ENCODE data around the gene MEG3. TPM values are rescaled to one million over a fixed set of nuclear protein-coding genes. Genes with fewer than 3 reads are reported as not detected.

Gene MEG3
- total RNA-seq, 1 donor from 2014 or later = 82.2 TPM

DNA sequence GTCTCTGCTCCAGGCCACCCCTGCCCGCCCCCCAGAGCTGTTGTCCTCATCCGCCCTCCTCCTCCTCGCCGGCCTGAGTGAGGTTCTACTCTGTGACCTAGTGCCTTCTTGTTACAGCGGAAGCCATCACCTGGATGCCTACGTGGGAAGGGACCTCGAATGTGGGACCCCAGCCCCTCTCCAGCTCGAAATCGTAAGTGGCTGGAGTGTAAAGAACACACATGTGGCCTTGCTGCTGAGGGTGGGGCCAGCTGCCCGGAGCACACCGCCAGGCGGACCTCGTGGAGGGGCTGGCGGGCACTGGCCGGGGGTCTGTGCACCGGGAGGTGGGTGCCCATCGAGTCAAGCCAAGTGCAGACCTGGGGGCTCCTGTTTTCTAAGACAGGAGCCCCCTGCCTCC is 19.4 kb downstream of the MEG3 start:
- no peak for DNase-seq (ENCODE audit: low spot score)

DNA sequence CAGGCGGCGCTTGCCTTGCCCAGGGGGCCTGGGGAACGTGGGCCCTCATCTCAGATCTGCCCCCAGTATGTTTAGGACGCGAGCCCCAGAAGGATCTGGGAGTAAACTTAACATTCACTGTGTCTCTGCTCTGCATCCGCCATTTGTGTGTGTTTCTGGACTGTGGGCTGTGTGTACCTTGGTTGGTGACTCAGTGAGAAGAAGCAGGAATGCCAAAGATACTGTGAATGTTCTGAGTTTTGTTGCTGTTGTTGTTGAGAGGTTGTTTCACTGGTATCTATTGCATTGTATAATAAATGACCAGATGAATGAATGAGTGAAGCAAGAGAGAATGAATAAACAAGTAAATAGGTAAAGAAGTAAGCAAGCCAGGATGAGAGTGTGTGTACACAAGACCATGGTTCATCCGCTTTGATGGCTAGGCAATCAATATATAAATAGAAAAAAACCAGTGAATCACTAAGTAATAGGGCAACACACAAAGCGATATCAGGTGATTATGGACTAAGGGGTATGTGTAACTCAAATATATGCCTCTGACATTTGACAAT is 20.5 kb downstream of the MEG3 start:
- no peak for DNase-seq (ENCODE audit: low spot score)

DNA sequence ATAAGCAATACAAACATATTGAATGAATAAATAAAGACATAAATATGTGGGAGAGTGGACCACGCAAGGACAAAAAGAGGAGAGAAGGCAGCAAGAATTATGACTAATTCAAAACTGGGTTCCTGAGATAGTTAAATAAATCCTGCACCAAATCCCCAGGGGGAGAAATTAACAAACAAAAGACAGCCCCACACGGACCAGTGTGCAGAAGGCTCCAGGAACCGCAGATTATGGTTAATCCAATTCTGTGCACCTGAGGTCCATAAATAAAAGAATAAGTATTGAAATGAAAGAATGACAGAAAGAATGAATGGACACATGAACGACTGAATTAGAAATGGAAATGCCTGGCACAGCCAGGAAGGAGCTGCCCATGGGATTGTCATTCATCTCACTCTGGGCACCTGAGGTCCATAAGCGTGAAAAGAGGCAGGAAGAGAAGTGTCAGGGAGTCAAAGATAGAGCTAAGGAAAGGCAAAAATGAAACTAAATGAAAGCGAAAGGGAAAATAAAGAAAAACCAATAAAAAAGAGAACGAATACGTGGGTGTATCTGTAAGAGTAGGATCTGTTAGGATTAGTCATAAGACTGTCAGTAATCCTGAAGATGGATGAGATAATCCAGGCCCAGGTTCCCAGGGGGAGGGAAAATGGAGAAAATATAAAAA is 23.3 kb downstream of the MEG3 start:
- DNase-seq (ENCODE audit: low spot score) = no peak

DNA sequence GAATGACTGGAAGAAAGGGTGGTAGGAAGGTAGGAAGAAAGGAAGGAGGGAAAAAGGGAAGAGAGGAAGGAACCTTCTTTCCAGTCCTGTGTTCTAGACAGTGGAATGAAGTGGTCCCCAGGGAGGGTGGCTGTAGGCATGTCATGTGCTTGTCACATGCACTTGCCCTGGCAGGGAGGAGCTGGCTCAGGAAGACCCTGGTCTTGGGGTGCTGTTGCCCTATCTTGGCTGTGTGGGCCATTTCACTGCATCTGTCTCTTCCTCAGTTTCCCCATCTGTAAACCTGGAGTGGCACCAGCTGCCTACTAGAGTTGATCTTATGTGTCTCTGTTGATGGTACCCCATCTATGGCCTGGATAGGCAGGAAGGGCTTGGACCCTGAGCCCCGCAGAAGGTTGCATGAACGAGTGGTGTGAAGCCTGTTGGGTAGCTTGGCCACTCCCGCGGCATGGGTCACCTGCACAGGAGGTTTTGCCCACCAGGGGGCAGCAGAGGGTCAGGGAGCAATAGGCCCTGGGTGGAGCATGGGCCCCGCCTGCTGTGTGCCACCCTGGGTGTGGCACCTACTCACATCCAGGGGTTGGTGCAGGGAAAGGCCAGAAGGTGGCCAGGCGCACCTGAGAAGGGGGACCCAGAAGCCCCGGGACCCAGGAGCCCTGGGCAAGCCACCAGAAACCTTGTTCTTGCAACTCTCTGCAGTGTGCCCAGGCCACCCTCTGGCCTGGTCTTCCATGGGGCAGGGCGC is 25.1 kb downstream of the MEG3 start:
- no peak for DNase-seq (ENCODE audit: low spot score)

DNA sequence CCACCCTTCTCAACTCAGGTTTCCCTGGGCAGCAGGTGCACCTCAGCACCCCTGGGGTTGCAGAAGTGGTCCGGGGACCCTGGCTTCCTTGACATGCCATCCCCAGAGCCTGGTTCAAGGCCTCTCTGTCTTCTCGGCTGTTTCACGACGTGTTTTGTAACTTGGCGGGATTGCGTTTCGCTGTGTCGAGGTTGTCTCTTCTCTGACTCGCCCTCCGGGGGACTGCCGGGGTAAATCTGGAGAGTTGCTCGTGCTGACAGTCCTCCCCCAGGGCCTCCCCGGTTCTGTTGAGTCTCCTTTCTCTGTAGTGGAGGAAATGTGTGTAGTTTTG is 25.6 kb downstream of the MEG3 start:
- no peak for DNase-seq (ENCODE audit: low spot score)

DNA sequence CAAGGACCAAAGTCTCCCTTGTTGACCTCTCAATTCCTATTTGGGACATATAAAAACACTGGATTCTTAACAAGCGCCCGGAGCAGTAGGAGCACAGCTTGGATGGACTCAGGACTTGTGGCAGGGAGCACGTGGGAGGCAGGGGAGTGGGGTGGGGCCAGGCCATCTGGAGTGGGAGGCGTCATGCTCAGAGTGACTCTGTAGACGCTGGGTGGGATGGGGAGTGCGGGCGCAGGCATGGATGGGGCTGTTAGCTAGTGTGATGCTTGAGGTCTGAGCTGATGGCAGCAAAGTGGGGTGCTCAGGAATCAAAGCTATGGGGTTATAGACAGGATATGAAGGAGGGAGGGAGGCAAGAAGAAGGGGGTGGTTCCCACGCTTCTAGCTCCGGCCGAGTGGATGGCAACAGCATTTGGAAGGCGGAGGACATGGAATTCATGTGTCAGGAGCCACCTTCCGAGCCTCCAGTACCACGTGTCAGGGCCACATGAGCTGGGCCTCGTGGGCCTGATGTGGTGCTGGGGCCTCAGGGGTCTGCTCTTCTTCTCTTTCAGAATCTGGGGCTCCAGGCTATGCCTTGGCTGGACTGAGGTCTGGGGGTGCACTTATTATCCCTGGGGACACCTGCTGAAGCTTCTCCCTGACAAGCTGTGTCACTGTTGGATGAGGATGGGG is 26.2 kb downstream of the MEG3 start:
- no peak for DNase-seq (ENCODE audit: low spot score)

DNA sequence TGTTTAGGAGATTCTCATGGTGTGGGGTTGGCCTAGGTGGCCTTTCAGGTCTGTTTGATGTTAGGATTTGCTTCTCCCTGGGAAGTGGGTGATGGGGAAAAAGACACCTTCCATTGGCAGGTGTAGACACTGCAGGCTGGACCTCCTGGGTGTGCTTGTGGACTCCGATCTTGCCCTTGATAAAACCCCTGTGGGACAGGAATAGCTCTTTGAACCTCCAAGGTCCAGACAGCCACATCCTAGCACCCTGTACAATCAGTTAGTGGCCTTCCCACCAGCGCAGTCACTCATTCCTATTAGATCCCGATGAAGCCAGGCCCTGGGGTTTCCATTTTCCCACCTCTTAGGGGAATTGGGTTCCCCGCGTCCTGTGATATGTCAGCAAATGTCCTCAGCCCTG is 28.5 kb downstream of the MEG3 start:
- no peak for DNase-seq (ENCODE audit: low spot score)

DNA sequence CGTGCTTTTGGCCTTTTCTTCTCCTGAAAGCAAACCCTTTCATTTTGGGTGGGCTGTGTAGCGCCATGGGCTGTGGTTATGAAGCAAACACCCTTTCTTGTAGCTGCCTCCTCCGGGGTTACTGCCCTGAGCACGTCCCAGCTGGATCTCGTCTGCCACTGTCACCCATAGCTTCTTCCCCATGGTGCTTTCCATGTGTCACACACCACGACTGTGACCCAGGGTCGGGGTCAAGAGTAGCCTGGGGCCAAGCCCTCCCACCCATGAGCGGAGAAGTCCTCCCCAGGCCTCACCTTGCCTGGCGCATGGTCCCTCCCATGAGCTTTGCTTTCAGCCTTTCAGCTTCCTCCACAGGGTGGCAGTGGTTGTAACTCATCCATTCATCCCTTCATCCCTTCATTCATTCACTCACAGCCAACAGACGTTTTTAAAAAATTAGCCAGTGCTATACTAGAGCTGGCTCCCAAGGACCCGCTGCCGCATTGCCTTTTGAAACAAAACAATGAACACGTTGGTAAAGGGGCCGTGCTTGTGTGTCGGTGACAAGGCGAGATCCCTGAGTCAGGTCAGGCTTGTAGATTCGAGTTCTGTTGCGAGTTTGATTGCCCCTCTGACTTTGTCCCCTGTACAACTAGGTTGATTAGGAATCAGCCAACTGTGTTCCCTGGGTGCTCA is 29.5 kb downstream of the MEG3 start:
- no peak for DNase-seq (ENCODE audit: low spot score)

DNA sequence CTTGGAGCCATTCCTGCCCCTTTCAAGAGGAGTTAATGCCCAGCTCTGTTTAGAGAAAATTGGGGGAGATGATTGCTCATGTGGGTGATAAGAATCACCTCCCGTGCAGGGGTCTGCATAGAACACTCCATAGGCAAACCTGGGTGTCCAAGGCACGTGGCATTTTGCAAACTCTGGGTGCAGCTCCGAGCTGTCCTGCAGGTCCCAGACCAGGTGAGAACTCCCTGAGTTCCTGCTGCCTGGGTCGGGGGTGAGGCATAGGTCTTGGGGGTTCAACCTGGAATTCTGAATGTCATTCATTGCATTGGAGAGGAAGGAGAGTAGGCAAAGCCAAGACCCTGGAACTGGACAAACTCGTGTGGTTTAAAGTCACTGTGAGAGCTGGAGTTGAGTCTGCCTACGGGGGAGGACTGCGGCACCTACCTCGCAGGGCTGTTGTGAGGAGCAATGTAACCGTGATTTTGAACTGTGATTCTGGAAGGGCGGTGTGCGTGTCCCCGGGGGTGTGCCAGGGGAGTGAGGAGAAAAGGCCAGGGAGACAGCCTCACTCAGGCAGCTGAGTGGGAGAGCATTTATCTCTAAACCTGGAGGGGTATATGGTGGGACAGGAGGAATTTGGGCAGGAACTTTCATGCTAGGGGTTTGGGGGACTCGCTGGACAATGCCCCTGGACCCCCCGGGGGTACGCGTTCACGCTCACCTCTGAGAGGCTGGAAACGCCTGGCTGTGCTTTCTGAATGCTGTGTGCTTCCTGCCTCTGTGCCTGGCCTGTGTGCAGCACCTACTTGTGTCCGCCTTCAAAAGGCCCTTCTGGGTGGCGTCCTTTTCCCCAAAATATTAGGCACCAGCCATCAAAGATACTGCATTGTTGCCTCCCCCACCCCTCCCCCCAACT is 30.4 kb downstream of the MEG3 start:
- no peak for DNase-seq (ENCODE audit: low spot score)

DNA sequence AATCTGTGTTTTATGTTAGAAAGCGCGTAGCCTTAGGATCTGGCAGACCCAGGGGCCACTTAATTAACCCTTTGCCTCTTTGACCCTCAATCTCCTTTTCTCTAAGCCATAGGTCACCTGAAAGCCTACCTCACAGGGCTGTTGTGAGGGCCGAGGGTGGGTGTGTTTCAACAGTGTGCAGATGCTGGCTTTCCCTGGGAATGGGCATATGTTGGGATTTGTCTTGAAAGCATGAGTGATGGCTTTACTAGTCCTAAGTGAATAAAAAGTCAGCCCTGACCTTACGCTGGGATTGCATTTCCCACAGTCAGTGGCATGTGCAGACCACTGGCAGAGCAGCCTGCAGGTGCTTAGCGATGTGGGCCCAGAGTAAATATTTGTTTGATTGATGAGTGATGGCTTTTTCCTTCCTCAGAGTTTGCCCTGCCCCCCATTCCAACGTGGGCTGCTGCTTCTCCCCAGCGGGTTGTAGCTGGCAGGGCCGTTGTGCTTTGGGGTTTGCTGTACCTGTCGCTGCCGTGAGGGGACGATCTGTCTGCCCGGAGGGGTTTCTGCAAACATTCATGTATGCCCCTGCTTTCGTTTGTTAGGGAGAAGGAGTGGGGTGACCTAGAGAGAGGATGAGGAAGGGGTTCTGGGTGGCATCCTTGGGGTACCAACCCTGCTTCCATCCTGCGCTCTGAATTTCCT is 31.5 kb downstream of the MEG3 start:
- no peak for DNase-seq (ENCODE audit: low spot score)

DNA sequence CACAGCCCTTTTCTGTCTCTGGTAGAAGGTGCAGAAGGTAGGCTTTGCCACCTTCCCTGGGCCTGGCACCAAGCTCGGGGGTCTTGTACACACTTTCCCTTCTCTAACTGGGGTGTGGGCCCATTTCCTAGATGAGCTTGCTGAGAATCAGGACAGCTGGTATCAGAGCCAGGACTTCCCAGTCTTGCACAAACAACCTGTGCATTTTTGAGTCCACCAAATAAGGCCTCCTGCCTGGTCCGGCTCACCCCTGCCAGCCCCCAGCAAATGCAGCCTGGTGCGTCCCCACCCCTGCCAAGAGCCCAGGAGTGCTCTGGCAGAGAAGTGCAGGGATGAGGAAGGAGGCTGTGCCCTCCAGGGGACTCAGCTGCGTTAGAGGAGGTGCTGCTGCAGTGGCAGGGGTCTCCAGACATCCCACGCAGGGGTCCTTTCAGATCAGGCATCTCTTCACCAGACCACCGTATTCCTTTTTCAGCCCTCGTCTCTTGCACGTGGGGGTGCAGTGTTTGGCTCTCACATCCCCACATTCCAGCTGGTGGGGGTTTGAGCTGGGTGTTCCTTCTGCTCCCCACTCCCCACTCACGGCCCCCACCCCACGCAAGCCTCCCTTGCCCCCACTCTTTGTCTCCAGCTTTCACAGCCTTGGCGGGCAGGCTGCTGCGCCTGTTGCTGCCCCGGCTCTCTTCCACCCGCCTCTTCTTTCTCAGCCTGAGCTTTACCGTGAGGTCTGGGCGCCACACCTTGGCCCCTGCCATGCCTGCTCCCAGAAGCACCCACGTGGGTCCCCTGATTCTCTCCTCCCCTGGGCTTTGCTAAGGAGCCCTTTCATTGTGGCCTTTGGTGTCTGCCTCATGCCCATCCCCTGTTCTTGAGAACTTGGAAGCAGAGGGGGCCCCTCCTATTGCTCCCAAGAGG is 32.3 kb downstream of the MEG3 start:
- DNase-seq (ENCODE audit: low spot score) = no peak

DNA sequence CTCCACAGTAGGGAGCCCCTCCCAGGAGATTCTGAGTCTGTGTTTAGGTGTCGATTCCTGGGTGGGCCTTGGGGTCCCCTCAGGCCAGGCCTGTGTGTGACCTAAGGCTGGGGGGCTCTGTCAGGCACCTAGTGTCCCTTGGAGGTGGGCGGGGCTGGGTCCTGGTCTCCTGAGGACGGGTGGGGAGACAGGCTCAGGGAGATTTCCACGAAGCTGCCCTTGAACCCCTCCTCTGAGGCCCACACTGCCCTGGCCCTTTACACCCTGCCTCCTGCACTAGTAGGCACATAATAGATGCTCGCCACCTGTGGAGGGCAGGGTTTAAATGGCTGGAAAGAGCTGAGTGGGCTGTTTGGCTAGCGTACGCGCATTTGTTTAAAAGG is 32.9 kb downstream of the MEG3 start:
- DNase-seq (ENCODE audit: low spot score) = no peak

DNA sequence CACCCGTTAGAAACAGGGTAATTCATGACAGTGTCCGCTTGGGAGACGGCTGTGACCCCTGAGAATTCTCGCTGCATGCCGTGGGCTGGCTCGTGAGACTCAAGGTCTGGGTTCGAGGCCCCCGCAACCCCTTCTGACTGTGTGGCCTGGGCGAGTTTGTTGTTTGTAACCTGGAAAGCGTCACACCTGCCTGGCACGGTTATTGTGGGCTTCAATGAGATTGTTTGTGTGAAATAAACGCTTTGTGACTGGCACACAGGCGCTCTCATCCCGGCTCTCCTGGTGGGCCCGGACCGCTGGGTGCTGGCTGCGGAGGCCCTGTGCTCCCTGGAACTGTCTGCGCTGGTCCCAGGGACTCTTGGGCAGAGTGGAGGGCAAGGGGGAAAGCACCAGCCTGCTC is 33.9 kb downstream of the MEG3 start:
- no peak for DNase-seq (ENCODE audit: low spot score)

DNA sequence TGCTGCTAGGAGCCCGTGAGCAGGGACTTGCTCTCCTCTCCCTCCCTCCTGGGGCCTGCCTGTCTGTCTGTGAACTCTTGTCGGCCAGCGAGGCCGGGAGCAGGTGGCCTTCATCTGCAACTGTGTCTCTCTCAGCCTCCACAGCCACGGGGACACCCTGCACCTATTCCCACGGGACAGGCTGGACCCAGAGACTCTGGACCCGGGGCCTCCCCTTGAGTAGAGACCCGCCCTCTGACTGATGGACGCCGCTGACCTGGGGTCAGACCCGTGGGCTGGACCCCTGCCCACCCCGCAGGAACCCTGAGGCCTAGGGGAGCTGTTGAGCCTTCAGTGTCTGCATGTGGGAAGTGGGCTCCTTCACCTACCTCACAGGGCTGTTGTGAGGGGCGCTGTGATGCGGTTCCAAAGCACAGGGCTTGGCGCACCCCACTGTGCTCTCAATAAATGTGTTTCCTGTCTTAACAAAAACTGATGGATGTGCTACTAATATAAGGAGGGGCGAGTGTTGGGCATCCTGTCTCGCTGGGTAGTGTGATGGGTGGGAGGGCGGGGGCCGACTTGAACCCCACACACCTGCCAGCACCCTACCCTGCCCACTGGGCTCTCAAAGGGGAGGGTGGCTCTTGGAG is 34.8 kb downstream of the MEG3 start:
- no peak for DNase-seq (ENCODE audit: low spot score)

DNA sequence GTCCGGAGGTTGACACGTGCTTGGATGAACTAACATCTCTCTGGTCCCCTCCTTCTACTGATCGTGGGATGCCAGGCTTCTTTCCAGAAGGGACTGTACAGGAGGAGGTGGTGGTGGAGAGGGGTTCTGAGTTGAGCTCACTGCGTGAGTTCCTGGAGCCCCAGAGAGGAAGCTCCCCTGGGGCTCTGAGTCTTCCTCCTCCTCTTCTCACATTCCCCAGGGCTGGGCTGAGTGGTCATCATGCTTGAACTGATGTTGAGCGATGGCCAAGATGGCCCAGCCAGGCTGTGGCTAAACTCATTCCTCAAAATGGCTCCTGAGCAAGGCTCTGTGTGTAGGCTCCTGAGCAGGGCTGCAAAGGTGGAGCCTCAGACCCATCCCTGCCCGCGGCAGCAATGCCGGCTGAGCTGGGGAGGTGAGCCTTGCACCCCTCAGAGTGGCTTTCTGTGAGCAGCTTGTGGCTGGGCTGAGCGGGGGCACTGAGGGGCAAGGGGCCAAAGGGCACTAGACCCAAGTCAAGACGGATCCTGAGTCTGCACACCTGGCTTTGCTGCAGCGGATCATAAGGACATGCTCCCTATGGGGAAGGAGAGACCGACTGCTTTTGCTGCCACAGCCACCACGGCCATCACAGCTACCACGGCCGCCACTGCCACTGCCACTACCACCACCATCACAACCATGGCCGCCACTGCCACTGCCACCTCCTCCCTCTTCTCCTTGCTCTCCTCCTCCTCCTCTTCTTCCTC is 35.4 kb downstream of the MEG3 start:
- no peak for DNase-seq (ENCODE audit: low spot score)

DNA sequence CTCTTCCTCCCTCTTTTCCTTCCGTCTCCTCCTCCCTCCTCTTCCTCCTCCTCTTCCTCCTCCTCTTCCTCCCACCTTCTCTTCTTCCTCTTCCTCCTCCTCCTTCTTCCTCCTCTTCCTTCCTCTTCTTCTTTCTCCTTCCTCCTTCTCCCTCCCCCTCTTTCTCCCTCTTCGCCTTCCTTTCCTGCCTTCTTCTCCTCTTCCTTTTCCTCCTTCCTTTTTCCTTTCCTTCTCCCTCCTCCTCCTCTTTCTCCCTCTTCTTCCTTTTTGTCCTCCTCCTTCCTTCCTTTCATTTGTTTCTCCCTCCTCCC is 36.0 kb downstream of the MEG3 start:
- DNase-seq (ENCODE audit: low spot score) = no peak

DNA sequence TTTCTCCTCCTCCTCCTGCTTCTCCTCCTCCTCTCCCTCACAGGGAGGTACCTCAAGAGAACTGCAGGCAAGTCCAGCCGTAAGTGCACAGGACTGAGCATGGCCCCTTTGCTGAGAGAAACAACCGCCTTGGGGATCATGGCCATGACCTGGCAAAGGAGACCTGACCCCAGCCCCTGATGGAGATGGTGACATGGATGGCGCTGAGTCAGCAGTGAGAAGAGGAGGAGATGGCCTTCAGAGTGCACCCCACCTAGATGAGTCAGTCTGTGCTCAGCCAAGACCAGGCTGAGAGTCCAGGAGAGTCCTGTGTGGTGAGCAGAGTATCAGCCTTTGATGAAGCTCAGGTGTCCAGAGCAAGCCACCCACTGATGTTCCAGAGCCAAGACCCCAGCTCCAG is 36.4 kb downstream of the MEG3 start:
- no peak for DNase-seq (ENCODE audit: low spot score)

DNA sequence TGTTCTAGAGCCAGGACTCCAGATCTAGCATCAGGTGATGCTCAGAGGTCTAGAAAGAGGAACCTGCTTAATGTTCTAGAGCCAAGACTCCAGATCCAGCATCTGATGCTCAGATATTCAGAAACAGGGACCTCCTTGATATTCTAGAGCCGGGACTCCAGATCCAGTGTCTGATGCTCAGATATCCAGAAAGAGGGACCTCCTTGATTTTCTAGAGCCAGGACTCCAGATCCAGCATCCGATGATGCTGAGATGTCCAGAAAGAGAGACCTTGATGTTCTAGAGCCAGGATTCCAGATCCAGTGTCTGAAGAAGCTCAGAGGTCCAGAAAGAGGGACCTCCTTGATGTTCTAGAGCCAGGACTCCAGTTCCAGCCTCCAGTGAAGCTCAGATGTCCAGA is 36.9 kb downstream of the MEG3 start:
- DNase-seq (ENCODE audit: low spot score) = no peak

Data from mesenteric fat pad (tissue), 1 donor.